ENCODE measurements around the gene TMEM178B.
"Not testable (repeated sequence)": the region's sequence is repeated elsewhere in the genome, so short reads cannot be mapped to it uniquely, and the experiment has no call there.

Gene TMEM178B

DNA sequence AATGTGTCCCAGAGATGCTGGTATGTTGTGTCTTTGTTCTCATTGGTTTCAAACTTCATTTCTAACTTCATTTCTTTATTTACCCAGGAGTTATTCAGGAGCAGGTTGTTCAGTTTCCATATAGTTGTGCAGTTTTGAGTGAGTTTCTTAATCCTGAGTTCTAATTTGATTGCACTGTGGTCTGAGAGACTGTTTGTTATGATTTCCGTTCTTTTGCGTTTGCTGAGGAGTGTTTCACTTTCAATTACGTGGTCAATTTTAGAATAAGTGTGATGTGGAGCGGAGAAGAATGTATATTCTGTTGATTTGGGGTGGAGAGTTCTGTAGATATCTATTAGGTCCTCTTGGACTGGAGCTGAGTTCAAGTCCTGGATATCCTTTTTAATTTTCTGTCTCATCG is 103.3 kb downstream of the TMEM178B start:
- in situ Hi-C loops (cut with MboI; ENCODE audit: low sequenced_read_pairs), result not testable (repeated sequence)

DNA sequence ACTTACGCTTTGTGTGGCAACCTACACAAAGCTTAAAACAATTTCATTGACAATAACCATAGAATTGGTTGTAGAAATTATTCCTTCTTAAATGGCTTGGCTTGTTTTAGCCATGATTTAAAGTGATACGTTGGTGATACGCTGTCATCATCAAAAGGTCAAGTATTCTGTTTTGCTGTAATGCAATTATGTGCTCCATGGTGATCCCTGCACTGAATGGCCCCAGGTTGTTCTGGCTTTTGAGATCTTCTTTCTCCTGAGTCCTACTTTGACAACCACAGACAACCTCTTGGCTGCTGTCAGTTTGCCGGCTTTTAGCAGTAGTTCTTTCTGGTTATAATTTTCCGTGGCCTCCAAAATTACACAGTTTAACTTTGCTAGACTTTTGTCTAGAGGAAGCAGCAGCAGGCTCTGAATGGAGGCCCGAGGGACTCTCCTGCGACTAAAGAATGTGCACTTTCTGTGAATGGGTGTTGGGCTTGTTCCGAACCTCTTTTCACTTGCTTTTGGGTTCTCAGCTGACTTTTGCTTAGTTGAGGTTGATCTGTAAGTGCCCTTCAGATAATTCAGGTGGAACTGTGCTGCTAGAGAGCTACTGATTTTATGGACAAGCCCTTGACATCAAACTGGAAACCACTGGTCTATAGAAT is 104.7 kb downstream of the TMEM178B start:
- in situ Hi-C loops (cut with MboI; ENCODE audit: low sequenced_read_pairs), result no loop called here

DNA sequence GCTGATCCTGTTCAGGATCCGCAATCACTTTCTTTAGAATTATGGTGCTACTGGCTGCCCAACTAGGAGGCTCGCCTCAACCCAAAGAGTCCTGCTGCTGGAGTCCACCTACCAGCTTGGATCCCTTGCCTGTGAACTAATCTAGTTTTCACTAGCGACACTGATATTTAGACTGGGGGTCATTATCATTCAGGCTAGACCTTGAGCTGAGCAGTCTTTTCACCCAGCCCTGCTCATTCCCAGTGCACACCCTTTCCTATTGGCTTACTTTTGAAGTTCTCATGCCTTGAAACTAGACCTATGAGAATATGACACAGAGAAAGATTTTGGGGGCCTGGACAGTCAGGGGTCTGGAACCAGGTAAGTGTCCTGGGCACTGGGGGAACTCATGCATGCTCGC is 107.9 kb downstream of the TMEM178B start:
- in situ Hi-C loops (cut with MboI; ENCODE audit: low sequenced_read_pairs), result no loop called here

DNA sequence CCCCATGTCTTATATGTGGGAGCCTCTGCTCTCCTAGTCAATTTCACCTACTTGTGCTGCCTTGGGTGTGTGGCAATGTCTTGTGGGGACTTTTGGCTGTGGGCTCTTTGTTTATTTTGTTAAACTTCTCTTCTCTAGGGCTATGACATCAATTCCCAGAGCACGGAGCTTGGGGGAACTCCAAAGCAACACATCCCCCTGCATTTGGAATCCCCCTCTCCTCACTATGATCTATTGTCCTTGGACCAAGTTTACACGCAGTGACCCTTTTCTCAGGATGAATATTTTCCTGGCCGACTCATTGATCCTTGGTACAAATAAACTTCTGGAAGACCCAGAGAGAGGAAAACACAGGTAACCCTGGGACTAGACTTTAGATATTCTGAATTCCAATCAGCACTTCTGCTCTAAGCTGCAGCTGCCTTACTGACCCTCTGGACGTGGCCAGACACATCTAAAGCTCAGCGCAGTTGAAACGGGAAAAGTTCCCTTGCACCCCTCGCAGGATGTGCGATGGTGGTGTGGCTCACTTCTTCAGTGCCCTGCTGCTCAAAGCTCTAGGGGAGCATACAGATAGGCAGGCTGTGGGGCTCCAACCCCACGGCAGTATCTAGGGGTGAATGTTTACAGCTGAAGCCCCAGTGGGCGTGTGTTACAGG is 110.8 kb downstream of the TMEM178B start:
- in situ Hi-C loops (cut with MboI; ENCODE audit: low sequenced_read_pairs), result no loop called here

DNA sequence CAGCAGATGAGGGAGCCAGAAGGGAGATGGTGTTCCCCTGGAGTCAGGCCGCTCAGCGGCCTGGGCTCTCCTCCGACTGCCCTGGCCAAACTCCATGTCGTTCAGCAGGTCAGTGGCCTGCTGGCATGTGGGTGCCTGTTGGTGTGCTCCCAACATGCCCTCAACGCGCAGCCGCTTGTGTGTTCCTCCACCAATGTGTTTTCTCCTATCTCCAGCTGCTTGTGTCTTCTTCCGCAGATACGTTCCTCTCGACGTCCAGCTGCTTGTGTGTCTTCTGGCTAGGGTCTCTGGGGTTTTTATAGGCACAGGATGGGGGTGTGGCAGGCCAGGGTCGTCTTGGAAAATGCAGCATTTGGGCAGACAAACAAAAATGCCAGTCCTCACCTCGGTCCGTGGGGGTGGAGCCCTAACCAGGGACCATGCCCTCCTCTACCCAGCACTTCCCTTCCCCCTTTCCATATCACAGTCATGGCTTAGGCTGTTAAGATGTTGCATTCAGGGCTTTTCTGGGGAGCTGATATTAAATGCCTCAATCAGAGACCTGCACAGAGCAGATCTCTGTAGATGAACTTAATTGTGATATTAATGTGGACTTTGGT is 111.6 kb downstream of the TMEM178B start:
- in situ Hi-C loops (cut with MboI; ENCODE audit: low sequenced_read_pairs), result no loop called here

DNA sequence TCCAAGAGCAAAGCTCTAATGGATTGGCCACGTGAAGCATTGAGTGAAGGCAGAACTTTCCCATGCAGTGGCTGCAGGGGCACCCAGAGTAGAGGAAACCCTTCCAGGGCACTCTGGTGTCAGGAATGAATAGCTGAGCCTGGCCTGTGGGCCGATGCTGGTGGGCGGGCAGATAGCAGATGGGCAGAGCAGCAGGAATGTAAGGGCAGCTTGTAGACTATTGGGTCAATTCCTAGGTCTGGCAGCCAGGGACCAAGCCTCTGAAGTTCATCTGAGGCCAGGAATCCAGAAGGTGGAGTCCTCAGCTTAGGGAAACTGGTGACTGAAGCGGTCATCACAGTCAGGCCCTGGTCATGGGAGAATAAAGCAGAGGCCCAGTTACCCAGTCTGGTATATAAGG is 115.4 kb downstream of the TMEM178B start:
- in situ Hi-C loops (cut with MboI; ENCODE audit: low sequenced_read_pairs), result no loop called here

DNA sequence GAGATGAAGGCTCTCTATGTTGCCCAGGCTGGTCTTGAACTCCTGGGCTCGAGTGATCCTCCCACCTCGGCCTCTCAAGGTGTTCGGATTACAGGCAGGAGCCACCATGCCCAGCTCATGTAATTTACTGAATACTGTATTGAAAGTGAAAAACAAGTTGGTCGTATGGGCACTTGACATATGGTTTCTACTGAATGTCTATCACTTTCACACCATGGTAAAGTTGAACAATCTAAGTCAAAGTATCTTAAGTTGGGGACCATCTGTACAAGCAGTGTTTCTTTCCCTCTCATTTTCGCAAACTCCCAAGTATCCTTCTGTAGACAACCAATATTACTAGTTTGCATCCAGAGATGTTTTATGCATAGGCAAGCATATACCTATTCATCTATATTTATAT is 116.6 kb downstream of the TMEM178B start:
- in situ Hi-C loops (cut with MboI; ENCODE audit: low sequenced_read_pairs), result no loop called here

DNA sequence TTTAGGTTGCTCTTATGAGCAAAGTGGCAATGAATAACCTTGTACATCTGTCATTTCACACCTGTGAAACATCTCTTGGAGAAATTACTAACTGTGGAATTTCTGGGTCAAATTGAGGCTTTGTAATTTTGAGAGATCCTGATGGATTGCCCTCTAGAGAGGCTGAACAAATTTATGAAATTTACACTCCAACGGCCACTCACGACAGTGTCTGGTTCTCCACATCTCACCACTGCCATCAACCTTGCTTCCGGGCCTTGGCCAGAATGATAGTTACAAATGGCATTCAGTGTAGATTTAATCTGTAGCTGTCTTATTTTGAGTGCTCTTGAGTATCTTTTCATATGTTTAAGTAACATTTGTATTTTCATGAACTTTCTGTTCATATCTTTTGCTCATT is 117.4 kb downstream of the TMEM178B start:
- in situ Hi-C loops (cut with MboI; ENCODE audit: low sequenced_read_pairs), result no loop called here

DNA sequence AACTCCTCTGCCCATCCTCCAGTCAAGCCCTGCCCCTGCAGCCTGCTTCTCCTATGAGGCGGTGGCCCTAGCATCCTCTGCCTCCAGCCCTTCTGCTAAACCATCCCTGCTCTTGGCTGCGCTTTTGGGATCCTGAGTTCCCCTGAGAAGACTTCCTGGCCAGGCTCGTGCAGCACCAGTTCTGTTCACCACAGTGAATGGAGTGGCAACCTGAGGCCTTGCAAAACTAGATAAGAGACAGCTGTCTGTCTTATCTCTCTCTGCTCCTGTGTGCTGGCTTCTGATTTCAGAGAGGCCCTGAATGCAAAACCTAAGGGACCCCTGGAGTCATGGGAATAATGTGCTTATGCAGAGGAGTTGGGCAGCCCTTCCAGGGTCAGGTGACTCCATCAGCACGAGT is 119.2 kb downstream of the TMEM178B start:
- in situ Hi-C loops (cut with MboI; ENCODE audit: low sequenced_read_pairs), result no loop called here

DNA sequence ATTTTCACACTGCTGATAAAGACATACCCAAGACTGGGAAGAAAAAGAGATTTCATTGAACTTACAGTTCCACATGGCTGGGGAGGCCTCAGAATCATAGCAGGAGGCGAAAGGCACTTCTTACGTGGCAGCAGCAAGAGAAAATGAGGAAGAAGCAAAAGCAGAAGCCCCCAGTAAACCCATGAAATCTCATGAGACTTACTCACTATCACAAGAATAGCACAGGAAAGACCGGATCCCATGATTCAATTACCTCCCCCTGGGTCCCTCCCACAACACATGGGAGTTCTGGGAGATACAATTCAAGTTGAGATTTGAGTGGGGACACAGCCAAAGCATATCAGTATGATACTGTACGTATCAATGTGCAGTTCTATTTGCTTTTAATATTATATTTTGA is 121.9 kb downstream of the TMEM178B start:
- in situ Hi-C loops (cut with MboI; ENCODE audit: low sequenced_read_pairs), result not testable (repeated sequence)

DNA sequence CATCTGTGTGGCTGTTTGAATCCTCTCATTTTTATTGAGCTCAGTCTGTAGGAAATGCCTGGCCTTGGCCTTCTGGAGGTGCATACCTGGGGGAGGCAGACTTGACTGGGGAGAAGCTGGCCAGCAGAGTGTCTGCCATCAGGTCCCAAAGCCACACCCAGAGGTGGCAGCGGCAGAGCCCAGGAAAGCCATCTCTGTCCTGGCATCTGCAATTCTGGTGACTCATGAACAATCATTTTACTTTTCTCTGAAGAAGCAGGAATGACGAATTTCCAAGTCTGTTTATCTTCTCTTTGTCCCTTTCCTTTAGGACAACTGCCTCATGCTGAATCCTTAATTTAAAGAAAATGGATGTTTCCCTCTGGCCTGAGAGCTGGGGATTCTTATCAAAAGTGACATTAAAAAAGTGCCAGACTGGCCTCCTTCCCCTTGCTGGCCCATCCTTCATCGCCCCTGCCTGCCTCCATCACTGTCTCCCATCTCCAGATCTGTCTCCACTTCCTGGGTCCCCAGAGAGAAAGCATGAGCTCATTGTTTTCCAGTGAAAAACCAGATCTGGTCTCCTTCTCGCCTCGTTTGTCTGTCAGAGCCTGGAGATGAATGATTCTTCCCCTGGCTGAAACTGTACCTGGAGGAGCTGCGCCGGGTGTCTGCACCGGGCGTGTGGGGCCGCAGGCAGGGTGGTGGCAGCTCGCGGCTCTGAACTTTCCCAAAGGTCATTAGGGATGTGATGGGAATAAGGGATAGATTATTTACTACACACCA is 124.5 kb downstream of the TMEM178B start:
- in situ Hi-C loops (cut with MboI; ENCODE audit: low sequenced_read_pairs), result no loop called here

DNA sequence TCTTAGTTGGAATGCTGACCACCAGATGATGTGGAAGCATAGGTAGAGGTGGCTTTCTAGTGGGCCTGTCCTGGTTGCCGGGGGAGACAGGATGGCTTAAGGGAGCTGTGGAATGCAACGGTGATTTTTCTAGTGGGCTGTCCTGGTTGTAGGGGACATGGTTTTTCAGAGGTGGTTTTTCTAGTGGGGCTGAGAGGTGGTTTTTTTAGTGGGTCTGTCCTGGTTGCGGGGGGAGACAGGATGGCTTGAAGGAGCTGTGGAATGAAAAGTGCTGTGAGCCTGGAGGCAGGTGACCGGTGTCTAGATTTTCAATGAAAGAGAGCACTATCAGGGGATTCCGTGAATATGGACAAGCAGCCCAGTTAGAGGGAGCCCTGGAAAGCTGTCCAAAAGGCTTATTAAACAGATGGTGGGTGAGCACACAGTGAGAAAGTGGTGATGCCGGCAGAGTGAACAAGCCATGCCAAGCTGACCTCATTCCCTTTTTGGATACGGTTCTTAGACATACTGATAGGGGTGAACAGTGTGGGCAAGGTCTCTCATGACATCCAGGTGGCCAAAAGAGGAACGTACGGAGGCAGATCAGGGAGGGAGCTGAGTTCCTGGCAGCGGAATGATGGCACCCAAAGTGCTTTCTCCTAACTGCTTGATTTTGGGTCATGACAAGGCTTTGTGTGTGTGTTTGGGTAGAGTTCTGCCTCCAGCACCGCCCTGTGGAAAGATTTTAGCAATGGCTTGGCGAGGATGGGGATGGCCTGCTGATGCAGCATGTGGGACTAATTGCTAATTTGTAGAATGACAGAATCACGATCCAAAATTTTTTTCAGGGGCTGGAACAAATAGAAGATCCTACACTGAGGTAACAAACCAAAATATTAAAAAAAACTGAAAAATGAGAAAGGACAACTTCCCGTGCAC is 126.6 kb downstream of the TMEM178B start:
- in situ Hi-C loops (cut with MboI; ENCODE audit: low sequenced_read_pairs), result no loop called here

DNA sequence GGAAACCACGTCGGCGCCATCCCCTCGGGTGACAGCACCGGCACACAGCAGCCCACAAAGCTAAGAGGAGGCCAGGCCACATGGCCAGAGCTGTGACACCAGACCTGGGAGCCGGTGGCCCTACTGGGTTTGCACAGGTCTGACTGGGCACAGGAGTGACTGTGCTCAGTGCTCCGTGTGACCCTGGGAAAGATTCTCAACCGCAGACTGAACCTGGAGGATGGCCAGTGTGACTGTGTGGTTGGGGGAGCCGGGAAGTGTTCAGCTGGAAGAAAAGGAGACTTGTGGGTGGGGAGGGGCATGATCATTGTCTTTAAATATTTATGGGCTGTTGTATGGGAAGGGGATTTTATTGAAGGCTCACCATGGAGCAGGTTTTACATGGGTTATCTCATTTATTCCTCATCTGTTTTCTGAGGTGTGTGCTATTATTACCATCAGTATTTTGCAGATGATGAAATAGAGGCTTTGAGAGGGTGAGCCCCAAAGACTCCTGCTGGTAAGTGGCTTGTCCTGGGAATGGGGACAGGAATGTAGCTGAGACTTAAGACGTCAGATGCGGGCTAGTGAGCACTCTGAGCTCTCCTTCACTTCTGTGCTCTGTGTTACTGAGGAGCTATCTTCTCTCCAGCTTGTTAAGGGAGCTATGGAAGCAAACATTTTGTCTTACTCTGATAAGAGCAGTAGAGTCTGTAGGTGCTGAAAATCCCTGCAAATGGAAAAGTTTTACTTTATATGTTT is 127.5 kb downstream of the TMEM178B start:
- in situ Hi-C loops (cut with MboI; ENCODE audit: low sequenced_read_pairs), result no loop called here

DNA sequence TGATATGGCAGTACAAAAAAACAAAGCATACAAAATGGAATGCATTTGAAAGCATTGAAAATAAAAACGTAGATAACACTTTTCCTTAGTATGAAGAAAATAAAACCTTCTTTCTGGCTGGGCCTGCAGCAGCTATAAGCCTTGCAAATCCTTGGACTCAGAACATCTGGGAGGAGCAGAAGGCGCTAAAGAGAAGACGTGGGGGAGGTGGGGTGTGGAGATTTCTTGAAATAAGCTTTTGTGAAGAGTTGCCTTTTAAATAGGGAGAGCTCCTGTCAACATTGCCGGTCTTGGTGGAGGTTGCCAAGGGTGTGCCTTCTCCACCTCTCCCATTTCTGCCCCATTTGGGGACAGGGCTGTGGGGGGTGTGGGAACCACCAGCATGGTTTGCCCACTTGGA is 128.7 kb downstream of the TMEM178B start:
- in situ Hi-C loops (cut with MboI; ENCODE audit: low sequenced_read_pairs), result no loop called here

DNA sequence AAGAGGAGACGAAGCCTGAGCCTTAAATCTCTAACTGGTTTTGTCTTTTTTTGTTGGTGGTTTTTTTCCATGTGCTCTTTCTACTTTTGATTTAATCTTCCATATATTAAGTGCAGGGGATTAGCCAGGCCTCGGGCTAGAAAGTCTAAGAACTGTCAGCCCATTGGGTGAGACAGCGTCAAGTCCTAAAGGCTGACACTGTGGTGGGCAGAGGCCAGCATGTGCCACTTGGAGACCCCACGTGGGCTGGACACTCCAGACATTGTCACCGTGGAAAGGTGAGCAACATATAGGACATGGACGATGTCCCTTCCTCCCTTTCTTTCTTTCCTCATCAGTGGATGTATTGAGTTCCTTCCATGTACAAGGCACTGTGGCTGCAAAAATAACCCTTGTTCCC is 129.3 kb downstream of the TMEM178B start:
- in situ Hi-C loops (cut with MboI; ENCODE audit: low sequenced_read_pairs), result no loop called here

DNA sequence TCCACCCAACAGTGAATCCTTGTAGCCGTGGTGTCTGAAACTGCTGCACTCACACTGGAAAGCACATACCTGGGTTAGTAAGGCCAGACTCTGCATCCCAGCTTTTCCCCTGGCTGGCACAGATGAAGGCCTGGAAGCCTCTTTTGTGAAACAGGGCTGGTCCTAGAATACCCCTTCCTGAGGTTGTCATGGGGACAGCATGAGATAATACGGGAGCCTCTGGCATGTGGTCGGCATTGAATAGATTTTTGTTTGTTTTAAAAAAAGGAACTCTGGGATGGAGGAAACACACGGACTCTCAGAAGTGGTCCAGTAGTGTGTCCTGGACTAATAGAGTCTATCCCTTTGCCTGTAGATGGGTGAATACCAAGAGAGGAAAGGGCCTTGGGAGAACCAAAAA is 129.7 kb downstream of the TMEM178B start:
- in situ Hi-C loops (cut with MboI; ENCODE audit: low sequenced_read_pairs), result no loop called here

DNA sequence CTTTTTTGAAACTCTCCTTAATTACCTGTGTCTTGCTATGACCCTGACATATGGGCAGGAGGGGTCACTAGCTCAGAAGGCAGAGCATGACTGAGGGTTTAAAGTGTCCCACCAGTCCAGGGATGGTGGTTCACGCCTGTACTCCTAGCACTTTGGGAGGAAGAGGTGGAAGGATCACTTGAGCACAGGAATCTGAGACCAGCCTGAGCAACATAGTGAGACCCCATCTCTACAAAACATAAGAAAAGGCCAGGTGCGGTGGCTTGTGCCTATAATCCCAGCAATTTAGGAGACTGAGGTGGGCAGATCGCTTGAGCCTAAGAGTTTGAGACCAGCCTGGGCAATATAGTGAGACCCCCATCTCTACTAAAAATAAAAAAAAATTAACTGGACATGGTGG is 133.8 kb downstream of the TMEM178B start:
- in situ Hi-C loops (cut with MboI; ENCODE audit: low sequenced_read_pairs), result no loop called here

DNA sequence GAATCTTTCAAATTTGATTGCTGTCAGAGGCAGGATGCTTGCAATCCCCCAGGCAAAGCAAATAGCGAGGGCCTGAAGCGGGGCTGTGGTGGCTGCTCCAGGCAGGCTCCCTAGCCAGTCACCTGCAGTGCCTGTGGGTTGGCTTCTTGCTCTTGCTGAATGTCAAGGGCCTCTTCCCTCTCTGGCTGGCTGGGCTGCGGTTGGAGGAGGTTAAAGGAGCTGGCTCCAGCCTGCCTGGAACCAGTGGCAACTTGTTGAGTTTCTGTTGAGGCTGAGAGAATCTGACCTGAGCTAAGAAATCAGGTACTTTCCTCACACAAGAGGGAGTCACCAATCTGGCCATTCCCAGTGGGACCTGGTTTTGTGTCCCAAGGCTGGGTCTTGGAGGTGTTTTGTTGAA is 134.7 kb downstream of the TMEM178B start:
- in situ Hi-C loops (cut with MboI; ENCODE audit: low sequenced_read_pairs), result no loop called here

DNA sequence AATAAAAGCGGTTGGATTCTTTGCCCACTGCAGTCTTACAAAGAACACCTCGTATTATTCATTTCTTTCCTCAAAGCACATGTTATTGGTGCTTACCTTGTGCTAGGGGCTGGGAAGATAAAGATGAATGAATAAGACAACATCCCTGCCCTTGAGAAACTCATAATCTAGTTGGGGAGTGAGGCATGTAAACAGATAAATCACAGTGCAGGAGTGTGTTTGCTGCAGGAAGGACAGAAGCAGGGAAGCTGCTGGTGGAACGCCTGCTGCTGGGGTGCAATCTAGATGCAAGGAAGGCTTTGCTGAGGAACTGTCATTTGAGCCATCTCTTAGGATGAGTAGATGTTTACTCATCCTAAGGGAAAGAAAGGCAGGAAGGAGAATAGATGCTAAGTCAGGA is 135.6 kb downstream of the TMEM178B start:
- in situ Hi-C loops (cut with MboI; ENCODE audit: low sequenced_read_pairs), result no loop called here

DNA sequence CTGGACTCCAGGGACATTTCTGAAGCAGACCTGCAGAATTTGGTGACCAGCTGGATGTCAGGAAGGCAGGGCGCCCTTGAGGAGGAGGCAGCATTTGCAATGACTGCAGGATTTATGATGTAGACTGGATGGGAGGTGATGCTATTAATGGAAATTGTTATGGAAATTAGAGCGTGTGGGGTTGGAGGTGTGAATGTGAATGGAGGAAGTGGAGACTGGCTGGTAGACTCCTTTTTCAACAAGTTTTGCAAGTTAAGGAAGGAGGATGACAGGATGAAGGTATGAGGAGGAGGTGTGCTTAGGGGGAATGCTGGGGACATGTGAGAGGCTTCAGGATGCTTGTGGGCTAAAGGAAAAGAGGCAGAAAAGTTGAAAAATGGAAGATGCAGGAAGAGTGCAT is 137.0 kb downstream of the TMEM178B start:
- in situ Hi-C loops (cut with MboI; ENCODE audit: low sequenced_read_pairs), result no loop called here

All from hTERT RPE-1 (cell line).